Nephron progenitor cell (in vitro differentiated cells): Measurements from ENCODE around the gene PDE4B.

Source experiments
- DNase-seq: peaks from one replicate; pipeline ENCODE4 v3.0.0; 2021
- H3K27ac Mint-ChIP-seq: 2 replicates; pipeline ENCODE4 v1.8.0; 2021; ENCODE audit warnings: mild to moderate bottlenecking, moderate library complexity, mixed read lengths
- H3K27me3 Mint-ChIP-seq: 2 replicates; pipeline ENCODE4 v1.8.0; 2021; ENCODE audit warnings: mild to moderate bottlenecking, low read depth, mixed read lengths; ENCODE audit not compliant: poor library complexity
- H3K36me3 Mint-ChIP-seq: 2 replicates; pipeline ENCODE4 v1.8.0; 2021; ENCODE audit warnings: low read depth, mixed read lengths
- H3K4me1 Mint-ChIP-seq: 2 replicates; pipeline ENCODE4 v1.8.0; 2021; ENCODE audit warnings: mixed read lengths
- H3K4me3 Mint-ChIP-seq: 2 replicates; pipeline ENCODE4 v1.8.0; 2021; ENCODE audit warnings: mild to moderate bottlenecking, moderate library complexity, mixed read lengths
- H3K9me3 Mint-ChIP-seq: 2 replicates; pipeline ENCODE4 v1.8.0; 2021; ENCODE audit warnings: mild to moderate bottlenecking, moderate library complexity, mixed read lengths
- TF ChIP-seq, protein P1 (sequence below): fragments of 200-600 bp; sonication (generic); IDR thresholded peaks from 2 replicates; pipeline ENCODE4 v1.5.0; 2021; ENCODE audit warnings: antibody characterized with exemption

The PDE4B gene

DNA sequence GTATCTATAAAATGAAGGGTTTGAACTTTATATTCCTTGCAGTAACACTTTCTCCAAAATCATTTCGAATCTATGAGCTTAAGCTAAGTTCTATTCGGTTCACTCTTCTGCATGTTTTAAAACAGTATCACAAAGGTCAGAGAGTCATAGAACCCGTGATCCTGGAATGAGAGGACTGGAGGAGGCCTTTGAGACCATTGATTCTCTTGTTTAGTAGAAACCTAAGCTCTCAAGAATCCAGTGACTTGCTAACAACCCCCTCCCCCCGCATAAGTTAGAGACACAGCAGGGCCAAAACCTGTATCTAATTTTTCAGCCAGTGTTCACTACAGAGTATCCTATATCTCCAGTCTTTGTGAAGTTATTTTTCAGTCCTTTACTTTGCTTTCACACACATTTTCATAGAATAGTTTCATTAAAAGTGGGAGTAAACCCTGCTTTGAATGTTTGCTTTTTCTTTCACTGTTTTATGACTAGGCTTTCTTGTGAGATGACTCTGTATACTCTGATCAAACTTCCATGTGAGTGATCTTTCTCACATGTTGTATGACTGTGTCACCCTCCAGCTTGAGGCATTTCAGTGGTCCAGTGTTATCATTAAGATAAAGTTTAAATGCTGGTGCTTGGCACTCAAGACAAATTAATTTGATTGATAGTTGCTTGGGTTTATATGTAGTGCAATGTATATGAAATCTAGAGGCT, 465.9 kb downstream of the PDE4B start:
- TF ChIP-seq, protein P1, sequence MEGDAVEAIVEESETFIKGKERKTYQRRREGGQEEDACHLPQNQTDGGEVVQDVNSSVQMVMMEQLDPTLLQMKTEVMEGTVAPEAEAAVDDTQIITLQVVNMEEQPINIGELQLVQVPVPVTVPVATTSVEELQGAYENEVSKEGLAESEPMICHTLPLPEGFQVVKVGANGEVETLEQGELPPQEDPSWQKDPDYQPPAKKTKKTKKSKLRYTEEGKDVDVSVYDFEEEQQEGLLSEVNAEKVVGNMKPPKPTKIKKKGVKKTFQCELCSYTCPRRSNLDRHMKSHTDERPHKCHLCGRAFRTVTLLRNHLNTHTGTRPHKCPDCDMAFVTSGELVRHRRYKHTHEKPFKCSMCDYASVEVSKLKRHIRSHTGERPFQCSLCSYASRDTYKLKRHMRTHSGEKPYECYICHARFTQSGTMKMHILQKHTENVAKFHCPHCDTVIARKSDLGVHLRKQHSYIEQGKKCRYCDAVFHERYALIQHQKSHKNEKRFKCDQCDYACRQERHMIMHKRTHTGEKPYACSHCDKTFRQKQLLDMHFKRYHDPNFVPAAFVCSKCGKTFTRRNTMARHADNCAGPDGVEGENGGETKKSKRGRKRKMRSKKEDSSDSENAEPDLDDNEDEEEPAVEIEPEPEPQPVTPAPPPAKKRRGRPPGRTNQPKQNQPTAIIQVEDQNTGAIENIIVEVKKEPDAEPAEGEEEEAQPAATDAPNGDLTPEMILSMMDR = no peak
- Mint-ChIP-seq H3K4me1 (peaks cover 19% of the 10 kb centered on the region), H3K4me3 (no peak overlapping the region), H3K27ac (no peak overlapping the region), H3K9me3 (no peaks in the 10 kb centered on the region), H3K27me3 (no peaks in the 10 kb centered on the region), H3K36me3 (no peaks in the 10 kb centered on the region)
- no peak for DNase-seq

DNA sequence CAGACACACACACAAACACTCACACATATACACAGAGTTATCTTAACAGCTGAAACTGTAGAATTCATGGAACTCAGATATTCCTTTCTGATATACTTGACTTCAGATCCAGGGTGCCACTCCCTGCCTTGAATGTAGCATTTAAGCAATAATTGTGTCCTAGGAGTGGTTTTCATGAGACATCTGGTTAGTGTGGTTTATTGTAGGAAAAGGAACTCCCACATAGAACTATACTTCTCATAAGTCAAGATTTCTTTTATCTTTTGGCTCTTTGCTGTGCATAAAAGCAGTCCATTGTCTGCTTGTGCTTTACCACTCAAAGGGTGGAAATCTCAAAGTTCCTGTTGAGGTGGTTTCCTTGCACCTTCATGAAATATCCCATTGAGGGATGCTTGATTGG, 468.7 kb downstream of the PDE4B start:
- no peaks in the 10 kb centered on the region for H3K9me3 Mint-ChIP-seq
- DNase-seq = no peak
- H3K27ac Mint-ChIP-seq = no peak overlapping the region
- H3K27me3 Mint-ChIP-seq = no peaks in the 10 kb centered on the region
- H3K4me3 Mint-ChIP-seq = no peak overlapping the region
- peaks cover 8% of the 10 kb centered on the region for H3K4me1 Mint-ChIP-seq
- H3K36me3 Mint-ChIP-seq = no peaks in the 10 kb centered on the region
- TF ChIP-seq, protein P1 = no peak

DNA sequence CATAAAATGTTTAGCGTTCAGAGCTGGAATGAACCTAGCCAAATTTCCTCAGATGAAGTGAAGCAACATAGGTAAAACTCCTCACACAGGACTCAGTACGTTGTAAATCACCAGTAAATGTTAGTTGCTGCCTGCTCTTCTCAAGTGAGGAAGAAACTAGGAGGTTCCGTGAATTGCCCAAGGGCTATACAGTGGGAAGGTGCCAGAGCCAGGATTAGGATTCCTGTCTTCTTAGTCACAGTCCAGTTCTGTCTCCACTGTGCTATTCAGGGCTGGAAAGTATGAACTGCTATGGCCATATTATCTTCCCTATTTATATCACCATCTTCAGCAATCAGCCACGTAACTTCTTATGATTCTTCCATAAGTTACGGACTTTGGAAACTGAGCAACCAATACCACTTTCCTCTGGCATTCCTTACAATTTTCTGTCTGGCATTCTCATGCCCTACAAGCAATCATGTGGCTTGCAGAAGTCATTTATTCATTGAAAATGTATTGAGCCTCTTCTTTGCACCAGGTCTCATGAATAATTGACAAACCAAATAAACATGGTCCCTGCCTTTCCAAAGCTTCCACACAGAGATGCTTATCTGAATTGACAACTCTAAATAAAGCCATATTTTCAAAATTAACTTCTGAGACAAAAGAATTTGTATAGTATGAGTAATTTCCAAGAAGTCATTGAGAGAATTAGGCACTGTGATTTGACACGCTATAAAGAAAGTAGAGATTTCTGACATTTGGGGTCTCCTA, 469.7 kb downstream of the PDE4B start:
- H3K4me1 Mint-ChIP-seq = peaks cover 8% of the 10 kb centered on the region
- no peak overlapping the region for H3K27ac Mint-ChIP-seq
- no peaks in the 10 kb centered on the region for H3K27me3 Mint-ChIP-seq
- TF ChIP-seq, protein P1 = no peak
- no peaks in the 10 kb centered on the region for H3K9me3 Mint-ChIP-seq
- no peak overlapping the region for H3K4me3 Mint-ChIP-seq
- no peak for DNase-seq
- no peaks in the 10 kb centered on the region for H3K36me3 Mint-ChIP-seq

- H3K4me1 Mint-ChIP-seq = peaks cover under 1% of the 10 kb centered on the region
- no peak for DNase-seq
- H3K27ac Mint-ChIP-seq = no peak overlapping the region
- H3K4me3 Mint-ChIP-seq = no peak overlapping the region
- H3K27me3 Mint-ChIP-seq = no peaks in the 10 kb centered on the region
- no peaks in the 10 kb centered on the region for H3K36me3 Mint-ChIP-seq
- TF ChIP-seq, protein P1 = no peak
- no peaks in the 10 kb centered on the region for H3K9me3 Mint-ChIP-seq
Measured at GRCh38 chr1:66265268-66265667, 472.6 kb downstream of the PDE4B start.

GRCh38 chr1:66265796-66266195, 473.1 kb downstream of the PDE4B start:
- H3K27ac Mint-ChIP-seq = no peak overlapping the region
- H3K27me3 Mint-ChIP-seq = no peaks in the 10 kb centered on the region
- no peak for DNase-seq
- no peaks in the 10 kb centered on the region for H3K36me3 Mint-ChIP-seq
- H3K9me3 Mint-ChIP-seq = no peaks in the 10 kb centered on the region
- TF ChIP-seq, protein P1 = no peak
- H3K4me3 Mint-ChIP-seq = no peak overlapping the region
- peaks cover 4% of the 10 kb centered on the region for H3K4me1 Mint-ChIP-seq
